Measurements from ENCODE around the gene MSANTD1.

MSANTD1 gene

GRCh38 chr4:3229964-3230363 lies 19.0 kb upstream of the MSANTD1 start:
- Histone ChIP-seq H3K27ac (ENCODE audit: low read length) (no peak overlapping the region), H3K27me3 (ENCODE audit: low read depth, low read length) (no peaks in the 10 kb centered on the region), H3K4me1 (ENCODE audit: low read length) (peaks cover 5% of the 10 kb centered on the region), H3K79me2 (ENCODE audit: low read length) (no peaks in the 10 kb centered on the region), H3K9ac (ENCODE audit: low read length) (no peak overlapping the region), H3K36me3 (replicated peaks; ENCODE audit: low read depth, low read length) (peaks cover 75% of the 10 kb centered on the region), H3K4me2 (ENCODE audit: low read length) (no peak overlapping the region), H3K4me3 (ENCODE audit: low read length) (no peak overlapping the region), H3K9me3 (ENCODE audit: insufficient read depth, low read length) (no peaks in the 10 kb centered on the region), H2AFZ (ENCODE audit: low read depth, low read length) (no peak overlapping the region), H4K20me1 (ENCODE audit: insufficient read depth, low read length) (peaks cover 8% of the 10 kb centered on the region; the same call in 1 of the 2 replicates)
- TF ChIP-seq CTCF (IDR thresholded peaks at IDR 0.05; ENCODE audit: low read depth, low read length) (no peak), EZH2phosphoT487 (IDR thresholded peaks at IDR 0.05; ENCODE audit: low read depth) (no peak)

- no peak overlapping the region for H3K9ac ChIP-seq (ENCODE audit: low read length)
These were observed 17.5 kb upstream of the MSANTD1 start for GRCh38 chr4:3231471-3231870.

GRCh38 chr4:3232001-3232400 lies 17.0 kb upstream of the MSANTD1 start:
- H3K9ac ChIP-seq (ENCODE audit: low read length), result no peak overlapping the region
- no peak overlapping the region for H2AFZ ChIP-seq (ENCODE audit: low read depth, low read length)
- H3K79me2 ChIP-seq (ENCODE audit: low read length), result no peaks in the 10 kb centered on the region
- H3K4me1 ChIP-seq (ENCODE audit: low read length), result no peaks in the 10 kb centered on the region
- no peaks in the 10 kb centered on the region for H3K9me3 ChIP-seq (ENCODE audit: insufficient read depth, low read length)
- TF ChIP-seq EZH2phosphoT487 (IDR thresholded peaks at IDR 0.05; ENCODE audit: low read depth) (no peak), CTCF (IDR thresholded peaks at IDR 0.05; ENCODE audit: low read depth, low read length) (no peak)
- H3K4me3 ChIP-seq (ENCODE audit: low read length), result no peak overlapping the region
- no peaks in the 10 kb centered on the region for H3K27me3 ChIP-seq (ENCODE audit: low read depth, low read length)
- H4K20me1 ChIP-seq (ENCODE audit: insufficient read depth, low read length), result peaks cover 8% of the 10 kb centered on the region; the same call in 1 of the 2 replicates
- H3K36me3 ChIP-seq (replicated peaks; ENCODE audit: low read depth, low read length), result peaks cover 65% of the 10 kb centered on the region
- H3K4me2 ChIP-seq (ENCODE audit: low read length), result no peak overlapping the region
- no peak overlapping the region for H3K27ac ChIP-seq (ENCODE audit: low read length)

More at GRCh38 chr4:3231471-3231870, 17.5 kb upstream of the MSANTD1 start:
- no peak overlapping the region for H3K27ac ChIP-seq (ENCODE audit: low read length)
- TF ChIP-seq EZH2phosphoT487 (IDR thresholded peaks at IDR 0.05; ENCODE audit: low read depth) (no peak), CTCF (IDR thresholded peaks at IDR 0.05; ENCODE audit: low read depth, low read length) (no peak)
- peaks cover 69% of the 10 kb centered on the region for H3K36me3 ChIP-seq (replicated peaks; ENCODE audit: low read depth, low read length)
- no peak overlapping the region for H3K4me3 ChIP-seq (ENCODE audit: low read length)
- peaks cover under 1% of the 10 kb centered on the region for H3K4me1 ChIP-seq (ENCODE audit: low read length)
- no peak overlapping the region for H3K4me2 ChIP-seq (ENCODE audit: low read length)
- H2AFZ ChIP-seq (ENCODE audit: low read depth, low read length), result no peak overlapping the region
- no peaks in the 10 kb centered on the region for H3K9me3 ChIP-seq (ENCODE audit: insufficient read depth, low read length)
- no peaks in the 10 kb centered on the region for H3K27me3 ChIP-seq (ENCODE audit: low read depth, low read length)
- no peaks in the 10 kb centered on the region for H3K79me2 ChIP-seq (ENCODE audit: low read length)
- peaks cover 8% of the 10 kb centered on the region; the same call in 1 of the 2 replicates for H4K20me1 ChIP-seq (ENCODE audit: insufficient read depth, low read length)

- Histone ChIP-seq H3K9ac (ENCODE audit: low read length) (no peak overlapping the region), H3K27me3 (ENCODE audit: low read depth, low read length) (no peaks in the 10 kb centered on the region), H3K9me3 (ENCODE audit: insufficient read depth, low read length) (no peaks in the 10 kb centered on the region), H3K27ac (ENCODE audit: low read length) (no peak overlapping the region), H3K36me3 (replicated peaks; ENCODE audit: low read depth, low read length) (peaks cover 68% of the 10 kb centered on the region), H4K20me1 (ENCODE audit: insufficient read depth, low read length) (peaks cover 8% of the 10 kb centered on the region; the same call in 1 of the 2 replicates), H3K79me2 (ENCODE audit: low read length) (no peaks in the 10 kb centered on the region), H2AFZ (ENCODE audit: low read depth, low read length) (no peak overlapping the region), H3K4me2 (ENCODE audit: low read length) (no peak overlapping the region), H3K4me1 (ENCODE audit: low read length) (no peaks in the 10 kb centered on the region), H3K4me3 (ENCODE audit: low read length) (no peak overlapping the region)
- no peak for TF ChIP-seq CTCF (IDR thresholded peaks at IDR 0.05; ENCODE audit: low read depth, low read length)
- TF ChIP-seq EZH2phosphoT487 (IDR thresholded peaks at IDR 0.05; ENCODE audit: low read depth), result no peak
These were observed 16.1 kb upstream of the MSANTD1 start for GRCh38 chr4:3232871-3233271.
